GM12872 (cell line): ENCODE data around the gene GDAP1L1.

ENCODE experiments used
- CTCF ChIP-seq: IDR thresholded peaks from 3 replicates; pipeline ENCODE4 v1.5.1; 2011; ENCODE audit warnings: low read depth, mild to moderate bottlenecking, low read length, moderate library complexity; ENCODE audit not compliant: insufficient read depth

Gene GDAP1L1

GRCh38 chr20:44204832-44205215 is 42.3 kb upstream of the GDAP1L1 start:
- TF ChIP-seq CTCF = no peak

- TF ChIP-seq CTCF = no peak
Observed at GRCh38 chr20:44206132-44206531, 41.0 kb upstream of the GDAP1L1 start.

- TF ChIP-seq CTCF = no peak
Observed at GRCh38 chr20:44207126-44207723, 39.9 kb upstream of the GDAP1L1 start.

- no peak for TF ChIP-seq CTCF
Observed at GRCh38 chr20:44208165-44208564, 38.9 kb upstream of the GDAP1L1 start.

GRCh38 chr20:44208770-44209169 is 38.3 kb upstream of the GDAP1L1 start:
- TF ChIP-seq CTCF = no peak

GRCh38 chr20:44209686-44210405 is 37.3 kb upstream of the GDAP1L1 start:
- no peak for TF ChIP-seq CTCF

GRCh38 chr20:44210406-44211176 is 36.5 kb upstream of the GDAP1L1 start, which contains the start of gene OSER1:
Gene OSER1, minus strand, starts transcription at chr20:44210771. Its CDS starts 3,814 bp downstream, at chr20:44206957.
- TF ChIP-seq CTCF = no peak
